Right lobe of liver (tissue), 6 donors: Measurements from ENCODE around the gene PAX5. TPM values are rescaled to one million over a fixed set of nuclear protein-coding genes. Genes with fewer than 3 reads are reported as not detected.
A peak's percentile ranks its signal among the peaks of the same experiment; 100 is the strongest.

Experiments
- ATAC-seq, 4 donors: fragments of 200-7000 bp; cut with Tn5 transposase; one replicate each; pipeline ENCODE4 v1.9.1; 2020; ENCODE audit warnings: mild to moderate bottlenecking in 4 of 4, moderate library complexity in 4 of 4
- DNase-seq, 3 donors: peaks; one replicate each; pipeline ENCODE4 v3.0.0-alpha.2; 2020
- H3K27ac ChIP-seq, 3 donors: fragments of 200-600 bp; one replicate each; pipeline ENCODE4 v1.8.0; 2022
- H3K27me3 ChIP-seq, 2 donors: fragments of 200-600 bp; one replicate each; pipeline ENCODE4 v1.8.0; 2022
- H3K36me3 ChIP-seq, 4 donors: fragments of 200-600 bp; sonication (generic) in 1 of 4; one replicate each; pipeline versions ENCODE4 v1.5.1 to v1.8.0; 2017 to 2022; ENCODE audit warnings: control low read depth in 1 of 4
- H3K4me1 ChIP-seq, 4 donors: fragments of 200-600 bp; sonication (generic) in 1 of 4; one replicate each; pipeline versions ENCODE4 v1.5.1 to v1.8.0; 2017 to 2022; ENCODE audit warnings: control low read depth in 1 of 4
- H3K4me3 ChIP-seq, 3 donors: fragments of 200-600 bp; one replicate each; pipeline ENCODE4 v1.8.0; 2022
- H3K9me3 ChIP-seq, 4 donors: fragments of 200-600 bp; sonication (generic) in 1 of 4; one replicate each; pipeline versions ENCODE4 v1.5.1 to v1.8.0; 2017 to 2022; ENCODE audit warnings: control low read depth in 1 of 4
- POLR2A ChIP-seq: fragments of 450-650 bp; IDR thresholded peaks from one replicate; pipeline ENCODE4 v1.6.1; 2017; ENCODE audit warnings: antibody characterized with exemption, mild to moderate bottlenecking
- WGBS: methylation state at CpG from one replicate; pipeline ENCODE4 v1.1.6; 2018; ENCODE audit warnings: low coverage, low lambda C conversion rate; ENCODE audit not compliant: insufficient coverage; ENCODE audit errors: missing lambda C conversion rate; 5-methylcytosine and 5-hydroxymethylcytosine counted together
- intact Hi-C, 2 donors: fragments of 100-400 bp; cut with DNase I; formaldehyde crosslinking; loops; one replicate each; pipeline versions ENCODE4 v1.11.2 to v1.14.1; 2022
- total RNA-seq, 6 experiments: library from RNA; depleted of rRNA in 2 of 6; stranded (reverse); fragments of >200 nt in 2 of 6; fragmentation: NEBNext Ultra II Directional in 3 of 6; extraction: Animal tissue kit (Norgen Biotek cat#: 25700) in 3 of 6; gene quantifications; one replicate each; pipeline versions ENCODE4 v1.1.0 to v1.2.4, GENCODE V29; 2016 to 2023
- TF ChIP-seq, protein P1 (sequence below), 4 donors: fragments of 200-600 bp in 3 of 4; fragments of 450-650 bp in 1 of 4; IDR thresholded peaks; one replicate each; pipeline versions ENCODE4 v1.5.1 to v1.8.0; 2016 to 2022; ENCODE audit warnings: antibody characterized with exemption in 4 of 4, mild to moderate bottlenecking in 2 of 4
- donor health status: DM: no; HTN: yes; CAD: no.
- donor health status: DM: no; HTN: no; CAD: no.
- donor health status: DM: no; HTN: no; CAD: no.
- donor health status: DM: no; HTN: yes; CAD: no.
- donor health status: DM: no; HTN: yes; CAD: no.

Gene PAX5
- total RNA-seq, 6 experiments from 2014 or later: 0.12 to 0.18 TPM; not detected in 4

DNA sequence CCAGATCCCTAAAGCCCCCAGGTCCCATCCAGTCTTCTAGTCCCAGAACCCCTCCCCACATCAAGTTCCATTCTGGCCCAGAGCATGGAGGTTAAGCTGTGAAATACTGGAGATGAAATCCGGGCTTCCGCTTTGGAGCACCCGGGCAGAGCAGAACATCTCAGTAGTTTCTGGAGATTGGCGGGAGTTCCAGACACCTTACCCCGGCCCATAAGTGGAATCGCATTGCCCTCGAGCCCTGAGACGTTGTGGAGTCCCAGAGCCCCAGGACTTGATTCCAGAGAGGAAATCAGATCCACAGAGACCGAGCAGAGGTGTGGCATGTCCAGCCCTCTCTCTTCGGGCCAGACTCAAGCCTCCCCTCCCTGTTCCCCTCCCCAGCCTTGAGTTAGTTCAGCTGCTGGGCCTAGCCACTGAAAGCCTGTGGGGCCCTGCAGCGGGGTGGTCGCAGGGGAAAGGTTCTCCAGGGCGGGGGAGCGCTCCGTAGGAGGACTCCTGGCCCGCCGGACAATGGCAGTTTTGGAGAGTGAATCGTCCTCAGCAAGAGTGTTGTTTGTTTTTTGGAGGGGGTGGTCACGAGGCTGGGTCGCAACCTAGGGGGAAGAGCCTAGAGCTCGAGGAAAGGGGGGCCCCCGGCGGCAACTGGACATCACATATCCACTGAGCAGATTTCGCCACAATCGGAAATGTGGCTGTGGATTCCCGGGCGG is 1.0 kb upstream of the PAX5 start:
- no peak overlapping the region for H3K4me3 ChIP-seq
- intact Hi-C loops: no loop called here

DNA sequence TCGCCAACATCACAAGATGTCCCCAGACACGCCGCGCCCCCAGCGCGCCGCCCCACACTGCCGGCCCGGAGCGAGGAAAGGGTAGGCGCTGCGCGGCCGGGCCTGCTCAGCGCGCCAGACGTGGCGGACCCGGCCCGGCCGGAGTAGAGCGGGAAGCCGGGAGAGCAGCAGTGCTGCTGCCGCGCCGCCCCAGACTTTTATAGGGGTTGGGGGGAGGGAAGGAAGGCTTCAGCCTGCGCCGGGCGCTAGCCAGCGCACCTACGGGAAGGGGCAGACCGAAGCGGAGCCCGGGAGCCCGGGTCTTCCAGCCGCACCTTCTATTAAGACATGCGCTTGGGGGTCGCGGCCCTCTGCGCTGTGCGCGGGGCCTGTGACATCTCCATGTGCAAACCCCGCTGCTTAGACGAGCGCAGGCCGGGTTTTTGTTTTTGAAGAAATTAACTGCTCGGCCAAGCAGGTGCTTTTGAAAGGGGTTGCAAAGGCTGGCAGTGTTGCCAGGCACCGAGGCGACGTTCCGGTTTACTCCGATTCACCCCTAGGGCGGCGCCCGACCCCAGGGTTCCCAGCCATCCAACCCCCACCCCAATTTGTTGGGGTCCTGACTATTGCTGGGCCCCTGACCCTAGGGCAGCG is 353 bp upstream of the PAX5 start:
- peak in 1 of 3 donors; percentile 53 for DNase-seq
- Histone ChIP-seq H3K27me3 (peaks cover 31 to 67% of the 10 kb centered on the region in 2 donors), H3K4me3 (no peak overlapping the region), H3K9me3 (no peaks in the 10 kb centered on the region), H3K27ac (no peak overlapping the region), H3K36me3 (no peaks in the 10 kb centered on the region), H3K4me1 (peaks cover 0 to 32% (median 4%) of the 10 kb centered on the region in 4 donors)
- WGBS: no CpG with 5 or more reads among the region's 56 CpGs
- intact Hi-C loops: no loop called here
- peak in 2 of 4 donors; percentile 13 to 28 for ATAC-seq
- TF ChIP-seq, protein P1, sequence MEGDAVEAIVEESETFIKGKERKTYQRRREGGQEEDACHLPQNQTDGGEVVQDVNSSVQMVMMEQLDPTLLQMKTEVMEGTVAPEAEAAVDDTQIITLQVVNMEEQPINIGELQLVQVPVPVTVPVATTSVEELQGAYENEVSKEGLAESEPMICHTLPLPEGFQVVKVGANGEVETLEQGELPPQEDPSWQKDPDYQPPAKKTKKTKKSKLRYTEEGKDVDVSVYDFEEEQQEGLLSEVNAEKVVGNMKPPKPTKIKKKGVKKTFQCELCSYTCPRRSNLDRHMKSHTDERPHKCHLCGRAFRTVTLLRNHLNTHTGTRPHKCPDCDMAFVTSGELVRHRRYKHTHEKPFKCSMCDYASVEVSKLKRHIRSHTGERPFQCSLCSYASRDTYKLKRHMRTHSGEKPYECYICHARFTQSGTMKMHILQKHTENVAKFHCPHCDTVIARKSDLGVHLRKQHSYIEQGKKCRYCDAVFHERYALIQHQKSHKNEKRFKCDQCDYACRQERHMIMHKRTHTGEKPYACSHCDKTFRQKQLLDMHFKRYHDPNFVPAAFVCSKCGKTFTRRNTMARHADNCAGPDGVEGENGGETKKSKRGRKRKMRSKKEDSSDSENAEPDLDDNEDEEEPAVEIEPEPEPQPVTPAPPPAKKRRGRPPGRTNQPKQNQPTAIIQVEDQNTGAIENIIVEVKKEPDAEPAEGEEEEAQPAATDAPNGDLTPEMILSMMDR (IDR thresholded peaks at IDR 0.05): peak in 1 of 4 donors; percentile 10
- no peak for TF ChIP-seq POLR2A

More for the DNA sequence above, 1.0 kb upstream of the PAX5 start:
- no peak for ATAC-seq
- 0% methylated on average over 3 of the region's 27 CpGs for WGBS
- Histone ChIP-seq H3K27ac (no peak overlapping the region), H3K27me3 (peaks cover 31 to 61% of the 10 kb centered on the region in 2 donors), H3K9me3 (no peaks in the 10 kb centered on the region), H3K4me1 (peaks cover 0 to 27% (median 4%) of the 10 kb centered on the region in 4 donors), H3K36me3 (no peaks in the 10 kb centered on the region)
- no peak for DNase-seq
- TF ChIP-seq, protein P1 (IDR thresholded peaks at IDR 0.05): no peak
- TF ChIP-seq POLR2A: no peak

- TF ChIP-seq, protein P1 (IDR thresholded peaks at IDR 0.05): no peak
- no peak for TF ChIP-seq POLR2A
- Histone ChIP-seq H3K27ac (no peak overlapping the region), H3K27me3 (peaks cover 37 to 67% of the 10 kb centered on the region in 2 donors), H3K9me3 (no peaks in the 10 kb centered on the region), H3K4me3 (no peak overlapping the region), H3K36me3 (no peaks in the 10 kb centered on the region), H3K4me1 (peaks cover 0 to 33% (median 4%) of the 10 kb centered on the region in 4 donors)
- 41% methylated on average over 4 of the region's 6 CpGs for WGBS
- intact Hi-C loops: no loop called here
- ATAC-seq: no peak
- DNase-seq: no peak
Observed at GRCh38 chr9:37033141-37033540, 927 bp downstream of the PAX5 start.

DNA sequence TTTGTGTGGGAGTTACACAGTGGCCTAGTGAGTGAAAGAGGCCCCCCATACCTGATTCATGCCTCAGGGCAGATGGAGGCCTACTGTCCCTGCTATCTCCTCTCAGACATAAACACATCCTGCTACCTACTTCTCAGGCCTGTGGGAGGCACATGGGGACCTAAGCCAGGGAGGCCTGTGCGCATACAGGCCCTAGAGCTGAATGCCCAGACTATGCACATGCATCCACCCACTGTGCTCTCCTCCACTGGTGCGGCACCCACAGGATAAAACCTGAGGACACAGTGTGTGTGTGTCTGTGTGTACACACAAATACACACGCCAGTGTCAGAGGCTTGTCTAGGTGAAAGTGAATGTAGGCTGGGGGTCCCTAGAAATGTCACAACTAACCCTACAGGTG is 1.4 kb downstream of the PAX5 start:
- 0% methylated on average over 1 of the region's 3 CpGs for WGBS
- ATAC-seq: no peak
- TF ChIP-seq, protein P1 (IDR thresholded peaks at IDR 0.05): no peak
- TF ChIP-seq POLR2A: no peak

More for the DNA sequence above, 1.4 kb downstream of the PAX5 start:
- intact Hi-C loops: no loop called here
- Histone ChIP-seq H3K4me3 (no peak overlapping the region), H3K27ac (no peak overlapping the region), H3K36me3 (no peaks in the 10 kb centered on the region), H3K9me3 (no peaks in the 10 kb centered on the region), H3K27me3 (peaks cover 36 to 67% of the 10 kb centered on the region in 2 donors), H3K4me1 (peaks cover 0 to 32% (median 4%) of the 10 kb centered on the region in 4 donors)
- no peak for DNase-seq
